ENCODE results near the gene DCK. TPM values are rescaled to one million over a fixed set of nuclear protein-coding genes. Genes with fewer than 3 reads are reported as not detected.
"Not testable (repeated sequence)": the region's sequence is repeated elsewhere in the genome, so short reads cannot be mapped to it uniquely, and the experiment has no call there.

DCK gene
- total RNA-seq, 1 donor from 2014 or later: 32.6 TPM

GRCh38 chr4:71027611-71028010 is 34.2 kb downstream of the DCK start:
- TF ChIP-seq CTCF (IDR thresholded peaks at IDR 0.05): no peak
- CTCF ChIA-PET: no interaction called here
- H3K4me3 Mint-ChIP-seq: no peak overlapping the region
- POLR2A ChIA-PET: no interaction called here
- H3K27me3 Mint-ChIP-seq: no peaks in the 10 kb centered on the region
- intact Hi-C loops (cut with micrococcal nuclease): loop anchor here (5.0 kb wide), 1 partner anchor 45 kb away; no protein-coding TSS in a partner anchor
- DNase-seq: no peak
- ATAC-seq (ENCODE audit: low read depth): no peak
- no peaks in the 10 kb centered on the region for H3K9me3 Mint-ChIP-seq
- peaks cover 64% of the 10 kb centered on the region for H3K36me3 Mint-ChIP-seq (ENCODE audit: low read depth)
- H3K4me1 Mint-ChIP-seq: peaks cover 3% of the 10 kb centered on the region
- H3K27ac Mint-ChIP-seq: no peak overlapping the region

GRCh38 chr4:71029504-71029903 is 36.1 kb downstream of the DCK start:
- H3K27me3 Mint-ChIP-seq: no peaks in the 10 kb centered on the region
- ChIA-PET POLR2A (interaction anchor here (0.7 kb wide), 1 partner anchor 189 kb away, joined by 3 read pairs; no protein-coding TSS in a partner anchor), CTCF (no interaction called here)
- no peak for ATAC-seq (ENCODE audit: low read depth)
- peaks cover 3% of the 10 kb centered on the region for H3K4me1 Mint-ChIP-seq
- peaks cover 47% of the 10 kb centered on the region for H3K36me3 Mint-ChIP-seq (ENCODE audit: low read depth)
- intact Hi-C loops (cut with micrococcal nuclease): loop anchor here (5.0 kb wide), 1 partner anchor 47 kb away; no protein-coding TSS in a partner anchor
- DNase-seq: no peak
- H3K9me3 Mint-ChIP-seq: no peaks in the 10 kb centered on the region
- no peak overlapping the region for H3K4me3 Mint-ChIP-seq
- no peak overlapping the region for H3K27ac Mint-ChIP-seq
- no peak for TF ChIP-seq CTCF (IDR thresholded peaks at IDR 0.05)

- ATAC-seq (ENCODE audit: low read depth); intact Hi-C loops (cut with micrococcal nuclease); CTCF ChIA-PET; DNase-seq; H3K27me3 Mint-ChIP-seq; H3K4me3 Mint-ChIP-seq; H3K9me3 Mint-ChIP-seq; H3K27ac Mint-ChIP-seq; H3K4me1 Mint-ChIP-seq; POLR2A ChIA-PET: not testable (repeated sequence)
- H3K36me3 Mint-ChIP-seq (ENCODE audit: low read depth): peaks cover 33% of the 10 kb centered on the region
These were observed 38.7 kb downstream of the DCK start for GRCh38 chr4:71032106-71032505.

GRCh38 chr4:71045256-71045655 is 51.8 kb downstream of the DCK start:
- intact Hi-C loops (cut with micrococcal nuclease): no loop called here
- CTCF ChIA-PET: no interaction called here

GRCh38 chr4:71049395-71049794 is 55.9 kb downstream of the DCK start:
- Mint-ChIP-seq H3K27me3 (no peaks in the 10 kb centered on the region), H3K9me3 (peaks cover 3% of the 10 kb centered on the region), H3K4me3 (no peak overlapping the region), H3K27ac (no peak overlapping the region), H3K36me3 (ENCODE audit: low read depth) (no peaks in the 10 kb centered on the region), H3K4me1 (no peaks in the 10 kb centered on the region)
- DNase-seq (no peak), ATAC-seq (ENCODE audit: low read depth) (no peak)
- intact Hi-C loops (cut with micrococcal nuclease): no loop called here
- CTCF ChIA-PET: no interaction called here
- no peak for TF ChIP-seq CTCF (IDR thresholded peaks at IDR 0.05)
- POLR2A ChIA-PET: no interaction called here

More at GRCh38 chr4:71045256-71045655, 51.8 kb downstream of the DCK start:
- Mint-ChIP-seq H3K4me1 (no peaks in the 10 kb centered on the region), H3K27ac (no peak overlapping the region), H3K4me3 (no peak overlapping the region), H3K27me3 (no peaks in the 10 kb centered on the region), H3K9me3 (peaks cover 12% of the 10 kb centered on the region), H3K36me3 (ENCODE audit: low read depth) (peaks cover 26% of the 10 kb centered on the region)
- no peak for TF ChIP-seq CTCF (IDR thresholded peaks at IDR 0.05)
- no peak for ATAC-seq (ENCODE audit: low read depth)
- POLR2A ChIA-PET: no interaction called here
- no peak for DNase-seq

GRCh38 chr4:71050809-71051208 is 57.4 kb downstream of the DCK start:
- POLR2A ChIA-PET: no interaction called here
- no peak for DNase-seq
- Mint-ChIP-seq H3K36me3 (ENCODE audit: low read depth) (no peaks in the 10 kb centered on the region), H3K27me3 (no peaks in the 10 kb centered on the region), H3K4me1 (no peaks in the 10 kb centered on the region), H3K9me3 (peaks cover 3% of the 10 kb centered on the region), H3K27ac (no peak overlapping the region), H3K4me3 (no peak overlapping the region)
- intact Hi-C loops (cut with micrococcal nuclease): no loop called here
- no peak for TF ChIP-seq CTCF (IDR thresholded peaks at IDR 0.05)
- ATAC-seq (ENCODE audit: low read depth): no peak
- CTCF ChIA-PET: no interaction called here

Data from activated B cell treated with CpG ODN at 0.5 μM for 24 hours (primary cell).